ENCODE results near the gene TRIM10.

Gene TRIM10, protein sequence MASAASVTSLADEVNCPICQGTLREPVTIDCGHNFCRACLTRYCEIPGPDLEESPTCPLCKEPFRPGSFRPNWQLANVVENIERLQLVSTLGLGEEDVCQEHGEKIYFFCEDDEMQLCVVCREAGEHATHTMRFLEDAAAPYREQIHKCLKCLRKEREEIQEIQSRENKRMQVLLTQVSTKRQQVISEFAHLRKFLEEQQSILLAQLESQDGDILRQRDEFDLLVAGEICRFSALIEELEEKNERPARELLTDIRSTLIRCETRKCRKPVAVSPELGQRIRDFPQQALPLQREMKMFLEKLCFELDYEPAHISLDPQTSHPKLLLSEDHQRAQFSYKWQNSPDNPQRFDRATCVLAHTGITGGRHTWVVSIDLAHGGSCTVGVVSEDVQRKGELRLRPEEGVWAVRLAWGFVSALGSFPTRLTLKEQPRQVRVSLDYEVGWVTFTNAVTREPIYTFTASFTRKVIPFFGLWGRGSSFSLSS

GRCh38 chr6:30160785-30161531, at the start of gene TRIM10:
TRIM10 (minus strand) TSS chr6:30161211; CDS start chr6:30160858, 353 bp downstream.
- no peak for DNase-seq

DNA sequence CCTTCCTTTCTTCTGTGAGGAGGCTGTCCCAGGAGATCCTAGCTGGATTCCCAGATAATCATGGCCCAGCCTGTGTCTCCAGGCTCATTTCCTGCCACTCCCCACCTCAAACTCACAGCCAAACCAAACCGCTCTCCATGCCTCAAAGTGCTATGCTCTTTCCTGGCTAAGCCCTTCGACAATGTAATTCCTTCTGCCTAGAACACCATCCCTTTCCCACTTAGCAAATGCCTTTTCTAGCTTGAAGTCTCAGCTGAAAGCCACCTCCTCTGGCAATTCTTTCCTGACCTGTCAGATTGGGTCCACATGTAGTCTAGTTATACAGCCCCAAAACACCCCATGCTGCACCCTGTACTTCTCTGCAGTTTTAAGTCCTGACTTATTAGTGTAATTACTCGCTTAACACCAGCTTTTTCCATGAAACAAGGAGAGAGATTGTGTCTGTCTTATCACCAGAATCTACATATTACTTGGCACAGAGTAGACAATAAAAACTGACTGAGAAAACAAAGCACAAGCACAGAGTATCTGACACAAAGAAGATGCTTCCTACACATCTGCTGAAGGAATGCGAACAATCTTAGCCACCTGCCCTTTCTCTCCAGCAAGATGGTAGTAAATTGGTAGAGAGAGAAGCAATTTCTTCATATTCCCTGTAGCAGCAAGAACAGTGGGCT, 46.7 kb upstream of the TRIM10 start:
- no peak for DNase-seq

DNA sequence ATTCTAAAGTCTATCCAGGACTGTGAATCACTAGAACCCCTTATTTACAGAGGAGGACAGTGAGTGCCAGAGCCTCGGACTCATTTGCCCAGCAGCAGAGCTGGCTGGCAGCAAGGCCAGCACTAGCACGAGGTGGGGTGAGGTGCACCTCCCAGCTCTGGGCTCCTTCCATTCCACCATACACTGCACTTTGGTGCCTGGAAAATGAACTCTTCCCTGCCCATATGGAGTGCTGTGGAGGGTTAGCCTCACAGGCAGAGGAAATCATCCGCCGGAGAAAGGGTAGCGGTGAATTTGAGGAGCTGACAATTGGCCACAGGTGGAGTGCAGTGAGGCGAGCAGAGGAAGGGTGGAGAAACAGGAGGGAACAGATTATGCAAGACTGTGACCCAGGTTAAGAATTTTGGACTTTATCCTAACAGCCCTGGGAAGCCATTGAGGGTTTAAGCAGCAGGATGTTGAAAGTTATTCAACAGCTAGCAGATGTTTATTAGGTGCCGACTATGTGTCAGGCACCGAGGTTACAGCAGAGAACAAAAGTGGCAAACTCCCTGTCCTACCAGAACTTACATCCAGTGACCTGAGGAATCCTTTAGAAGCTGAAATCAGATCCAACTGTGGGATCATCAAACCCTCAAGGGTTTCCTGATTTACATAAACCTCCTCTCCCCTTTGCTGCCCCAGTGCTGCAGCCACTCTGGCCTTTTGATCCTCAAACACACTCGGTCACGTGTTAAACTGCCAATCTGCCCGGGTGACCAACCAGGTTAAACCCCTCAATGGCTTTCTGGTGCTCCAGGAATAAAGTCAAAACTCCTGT, 46.0 kb upstream of the TRIM10 start:
- no peak for DNase-seq

- no peak for DNase-seq
Observed at GRCh38 chr6:30206152-30206551, 45.1 kb upstream of the TRIM10 start.

GRCh38 chr6:30204116-30204515, 43.1 kb upstream of the TRIM10 start:
- no peak for DNase-seq

GRCh38 chr6:30202366-30202765, 41.4 kb upstream of the TRIM10 start:
- no peak for DNase-seq

DNA sequence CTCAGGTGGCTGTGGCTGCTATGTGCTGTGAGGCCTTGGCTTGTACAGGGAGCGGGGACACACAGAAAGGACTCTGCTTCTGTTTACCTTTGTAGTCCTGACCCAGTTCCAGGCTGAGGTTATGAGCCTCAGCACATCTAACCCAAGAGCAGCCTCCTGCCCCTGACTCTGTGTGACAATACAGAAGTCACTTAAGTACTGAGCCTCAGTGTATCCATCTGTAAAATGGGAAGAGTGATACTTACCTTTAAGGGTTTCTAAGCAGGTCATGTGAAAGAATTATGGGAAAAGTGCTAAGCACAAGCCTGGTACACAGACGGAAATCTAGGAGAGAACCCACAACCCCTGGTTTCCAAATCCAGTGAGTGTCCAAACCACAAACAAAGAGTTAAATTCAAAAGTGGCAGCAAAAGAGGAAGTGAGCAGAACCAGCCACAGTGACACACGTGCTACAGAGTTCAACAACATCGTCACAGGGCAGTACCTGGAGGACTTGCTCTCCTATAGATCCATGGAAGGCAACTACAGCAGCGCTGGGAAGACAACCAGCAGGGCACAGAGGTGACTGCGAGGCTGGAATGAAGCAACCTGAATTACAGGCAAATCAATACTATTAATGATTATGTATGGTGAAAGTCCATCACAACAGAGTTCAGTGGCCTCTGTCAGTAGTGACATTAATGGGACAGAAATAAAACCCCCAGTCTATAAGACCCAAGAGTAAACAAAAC, 39.7 kb upstream of the TRIM10 start:
- no peak for DNase-seq

GRCh38 chr6:30198166-30199084, 37.4 kb upstream of the TRIM10 start:
- no peak for DNase-seq

- no peak for DNase-seq
Observed at GRCh38 chr6:30196376-30196775, 35.4 kb upstream of the TRIM10 start.

- DNase-seq: no peak
Observed at GRCh38 chr6:30195951-30196350, 34.9 kb upstream of the TRIM10 start.

DNA sequence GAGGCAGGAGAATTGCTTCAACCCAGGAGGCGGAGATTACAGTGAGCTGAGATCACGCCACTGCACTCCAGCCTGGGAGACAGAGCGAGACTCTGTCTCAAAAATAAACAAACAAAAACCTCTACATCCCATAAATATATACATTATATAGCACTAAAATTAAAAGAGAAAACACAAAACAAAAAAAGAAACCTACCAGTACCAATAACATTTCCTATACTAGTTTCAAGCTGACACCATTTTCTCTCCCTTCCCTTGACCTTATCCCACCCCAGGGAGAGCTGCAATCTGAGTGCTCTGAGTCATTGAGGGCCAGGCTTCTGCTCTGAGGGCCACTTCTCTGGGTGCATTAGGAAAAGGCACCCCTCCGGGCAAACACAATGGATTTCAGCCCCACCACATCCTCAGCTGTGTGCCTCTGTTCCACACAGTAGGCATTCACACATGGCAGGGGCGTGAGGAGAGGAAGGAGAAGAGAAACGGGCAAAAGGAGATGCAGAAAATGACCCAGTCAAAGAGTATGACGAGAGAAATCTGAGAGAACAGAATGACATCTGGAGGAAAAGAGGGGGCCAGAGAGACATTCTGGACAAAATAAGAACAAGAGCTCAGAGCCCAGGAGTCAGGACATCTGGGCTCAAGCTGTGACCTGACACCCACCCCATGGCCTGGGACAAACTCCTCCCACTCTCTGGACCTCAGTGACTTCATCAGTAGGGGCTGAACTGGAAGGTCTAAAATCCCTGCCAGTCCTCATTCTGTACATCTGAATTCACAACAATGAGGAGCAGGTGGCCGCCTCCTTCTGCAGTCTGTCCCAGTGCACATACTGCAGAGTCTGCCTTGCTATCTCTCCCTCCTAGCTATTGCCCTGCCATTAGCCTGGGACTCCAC, 34.0 kb upstream of the TRIM10 start:
- DNase-seq: no peak

DNA sequence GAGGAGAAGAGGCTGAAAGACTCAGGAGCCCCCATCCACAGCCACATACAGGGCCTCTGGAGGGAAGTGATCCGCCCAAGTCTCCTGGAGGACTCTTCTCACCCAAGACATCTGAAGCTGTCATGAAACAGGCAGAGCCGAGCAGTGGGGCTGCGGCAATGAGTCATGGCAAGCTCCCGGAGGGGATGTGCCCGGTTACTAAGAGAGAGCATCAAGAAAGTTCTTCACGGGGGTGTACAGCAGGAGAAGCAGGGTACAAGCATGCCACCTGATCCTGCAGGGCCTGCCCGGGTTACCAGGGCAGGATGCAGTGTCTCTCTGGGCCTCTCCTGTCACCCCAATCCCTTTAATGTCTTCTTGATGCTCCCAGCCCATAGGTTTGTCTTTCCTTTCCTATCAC, 31.1 kb upstream of the TRIM10 start:
- no peak for DNase-seq

DNA sequence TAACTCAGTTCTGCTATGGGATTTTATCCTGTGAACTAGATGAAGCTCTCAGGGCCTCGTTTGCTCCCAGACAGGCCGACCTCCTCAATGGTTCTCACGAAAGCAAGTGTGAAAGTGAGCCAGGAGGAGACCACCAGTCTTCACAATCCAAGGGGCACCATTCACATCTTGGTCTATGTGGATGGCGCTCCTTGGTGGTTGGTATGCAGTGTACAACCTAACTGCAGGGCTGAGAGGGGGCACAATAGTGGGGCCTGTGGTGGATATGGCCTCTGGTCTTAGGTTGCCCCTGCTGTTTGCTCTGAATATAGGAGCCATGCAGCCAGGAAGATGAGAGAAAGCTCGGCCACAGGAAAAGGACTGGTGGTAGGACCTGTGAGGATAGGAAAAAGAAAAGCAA, 27.5 kb upstream of the TRIM10 start:
- DNase-seq: no peak

- DNase-seq: no peak
Observed at GRCh38 chr6:30185846-30186484, 25.0 kb upstream of the TRIM10 start.

- no peak for DNase-seq
Observed at GRCh38 chr6:30184417-30185031, 23.5 kb upstream of the TRIM10 start.

DNA sequence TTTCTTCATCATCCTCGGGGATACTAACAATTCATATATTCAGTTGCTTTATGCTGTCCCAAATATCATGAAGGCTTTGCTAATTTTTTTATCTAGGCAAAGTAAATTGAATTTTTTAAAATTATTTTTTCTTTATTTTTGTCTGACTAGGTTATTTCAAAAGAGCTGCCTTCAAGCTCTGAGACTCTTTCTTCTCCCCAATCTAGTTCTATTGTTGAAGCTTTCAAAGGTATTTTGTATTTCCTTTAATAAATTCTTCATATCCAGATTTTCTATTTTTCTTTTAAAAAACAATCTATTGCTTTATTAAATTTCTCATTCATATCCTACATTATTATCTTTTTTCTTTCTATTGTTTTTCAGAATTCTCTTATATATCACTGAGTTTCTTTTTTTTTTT, 19.1 kb upstream of the TRIM10 start:
- no peak for DNase-seq

GRCh38 chr6:30178837-30179236, 17.8 kb upstream of the TRIM10 start:
- no peak for DNase-seq

GRCh38 chr6:30175765-30176164, 14.8 kb upstream of the TRIM10 start:
- DNase-seq: no peak

- no peak for DNase-seq
Observed at GRCh38 chr6:30172681-30173080, 11.7 kb upstream of the TRIM10 start.
